OCI-LY1 (cell line): ENCODE data around the gene AKT1.

Experiments used
- CTCF ChIP-seq: fragments of 200-600 bp; sonication (generic), shearing (Covaris generic); IDR thresholded peaks from 2 replicates; pipeline ENCODE4 v1.5.1; 2017; ENCODE audit warnings: mild to moderate bottlenecking, antibody characterized with exemption, low read length, moderate library complexity, mixed read lengths
- EZH2 ChIP-seq: fragments of 200-600 bp; sonication (generic), shearing (Covaris generic); IDR thresholded peaks from 2 replicates; pipeline ENCODE4 v1.8.0; 2017; ENCODE audit warnings: borderline replicate concordance, mixed run types, mild to moderate bottlenecking, antibody characterized with exemption, low read length, moderate library complexity, mixed read lengths

GRCh38 chr14:104732931-104733681, 62.4 kb downstream of the AKT1 start:
- no peak for TF ChIP-seq CTCF
- TF ChIP-seq EZH2 = no peak
